ENCODE measurements around the gene SCCPDH. TPM values are rescaled to one million over a fixed set of nuclear protein-coding genes. Genes with fewer than 3 reads are reported as not detected.
"Not testable (repeated sequence)": the region's sequence is repeated elsewhere in the genome, so short reads cannot be mapped to it uniquely, and the experiment has no call there.

SCCPDH gene
- total RNA-seq, 2 experiments from 2014 or later = 21.5 to 22.5 TPM

- H3K4me3 Mint-ChIP-seq; intact Hi-C loops (cut with micrococcal nuclease); H3K4me1 Mint-ChIP-seq (ENCODE audit: low read depth); H3K27me3 Mint-ChIP-seq; H3K27ac Mint-ChIP-seq; POLR2A ChIA-PET; DNase-seq; CTCF ChIA-PET: not testable (repeated sequence)
- H3K9me3 Mint-ChIP-seq = peaks cover 25% of the 10 kb centered on the region
- H3K36me3 Mint-ChIP-seq = peaks cover 60% of the 10 kb centered on the region
These were observed 7.7 kb downstream of the SCCPDH start for GRCh38 chr1:246731873-246732272.

DNA sequence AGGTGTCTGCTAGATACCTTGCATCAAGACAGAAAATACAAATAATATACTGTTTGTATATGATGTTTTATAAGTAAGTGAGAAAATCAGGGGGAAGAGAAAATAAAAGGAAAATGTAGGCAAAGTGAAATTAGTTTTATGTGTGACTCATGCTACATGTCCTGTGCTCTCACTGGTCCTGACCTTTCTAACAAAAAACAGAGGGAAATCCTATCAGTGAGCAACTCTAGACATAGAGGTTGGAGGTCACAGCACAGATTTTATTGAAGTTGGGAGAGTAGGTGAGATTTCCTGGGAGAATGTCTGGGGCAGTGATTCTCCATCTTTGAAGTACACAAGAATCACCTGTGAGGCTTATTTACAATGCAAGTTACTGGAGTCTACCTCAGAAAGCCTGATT is 9.5 kb downstream of the SCCPDH start:
- peaks cover 51% of the 10 kb centered on the region for H3K36me3 Mint-ChIP-seq
- H3K27ac Mint-ChIP-seq = no peak overlapping the region
- no peaks in the 10 kb centered on the region for H3K27me3 Mint-ChIP-seq
- CTCF ChIA-PET = no interaction called here
- intact Hi-C loops (cut with micrococcal nuclease) = no loop called here
- no peaks in the 10 kb centered on the region for H3K4me1 Mint-ChIP-seq (ENCODE audit: low read depth)
- no peak for DNase-seq
- POLR2A ChIA-PET = no interaction called here
- H3K4me3 Mint-ChIP-seq = no peak overlapping the region
- peaks cover 14% of the 10 kb centered on the region for H3K9me3 Mint-ChIP-seq

DNA sequence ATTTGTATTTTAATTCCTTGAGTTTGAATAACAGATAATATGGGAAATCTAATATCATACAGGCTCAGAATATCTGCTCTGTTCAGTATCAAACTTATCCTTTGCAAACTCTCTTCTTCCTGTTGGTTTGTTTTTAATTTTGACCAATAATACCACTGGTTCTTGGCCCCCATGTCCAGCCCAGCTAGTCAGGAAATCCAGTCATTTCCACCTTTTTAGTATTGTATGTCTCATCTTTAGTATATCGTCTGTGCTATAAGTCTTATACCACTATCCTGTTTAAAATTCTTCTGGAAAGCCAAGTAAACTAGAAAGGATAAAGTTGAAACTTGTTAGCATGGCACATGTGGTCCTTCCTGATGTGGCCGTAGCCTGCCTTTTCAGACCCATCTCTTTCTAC is 10.7 kb downstream of the SCCPDH start:
- ChIA-PET CTCF (no interaction called here), POLR2A (no interaction called here)
- Mint-ChIP-seq H3K36me3 (peaks cover 46% of the 10 kb centered on the region), H3K27ac (no peak overlapping the region), H3K4me1 (ENCODE audit: low read depth) (no peaks in the 10 kb centered on the region), H3K27me3 (no peaks in the 10 kb centered on the region), H3K4me3 (no peak overlapping the region), H3K9me3 (peaks cover 10% of the 10 kb centered on the region)
- intact Hi-C loops (cut with micrococcal nuclease) = no loop called here
- DNase-seq = no peak

- H3K4me1 Mint-ChIP-seq (ENCODE audit: low read depth) = no peaks in the 10 kb centered on the region
- no peak overlapping the region for H3K27ac Mint-ChIP-seq
- intact Hi-C loops (cut with micrococcal nuclease) = no loop called here
- ChIA-PET CTCF (no interaction called here), POLR2A (no interaction called here)
- DNase-seq = no peak
- no peak overlapping the region for H3K4me3 Mint-ChIP-seq
- peaks cover 39% of the 10 kb centered on the region for H3K36me3 Mint-ChIP-seq
- peaks cover 9% of the 10 kb centered on the region for H3K9me3 Mint-ChIP-seq
- H3K27me3 Mint-ChIP-seq = no peaks in the 10 kb centered on the region
These were observed 11.5 kb downstream of the SCCPDH start for GRCh38 chr1:246735735-246736134.

GRCh38 chr1:246742396-246742795 is 18.2 kb downstream of the SCCPDH start:
- DNase-seq = no peak
- intact Hi-C loops (cut with micrococcal nuclease) = no loop called here
- H3K36me3 Mint-ChIP-seq = peaks cover 36% of the 10 kb centered on the region
- ChIA-PET CTCF (no interaction called here), POLR2A (no interaction called here)
- peaks cover 21% of the 10 kb centered on the region for H3K9me3 Mint-ChIP-seq
- H3K27ac Mint-ChIP-seq = no peak overlapping the region
- no peaks in the 10 kb centered on the region for H3K27me3 Mint-ChIP-seq
- H3K4me1 Mint-ChIP-seq (ENCODE audit: low read depth) = no peaks in the 10 kb centered on the region
- H3K4me3 Mint-ChIP-seq = no peak overlapping the region

- Mint-ChIP-seq H3K36me3 (peaks cover 22% of the 10 kb centered on the region), H3K9me3 (peaks cover 11% of the 10 kb centered on the region)
- DNase-seq; H3K27me3 Mint-ChIP-seq; CTCF ChIA-PET; H3K4me1 Mint-ChIP-seq (ENCODE audit: low read depth); H3K4me3 Mint-ChIP-seq; intact Hi-C loops (cut with micrococcal nuclease); POLR2A ChIA-PET; H3K27ac Mint-ChIP-seq: not testable (repeated sequence)
These were observed 21.9 kb downstream of the SCCPDH start for GRCh38 chr1:246746155-246746554.

DNA sequence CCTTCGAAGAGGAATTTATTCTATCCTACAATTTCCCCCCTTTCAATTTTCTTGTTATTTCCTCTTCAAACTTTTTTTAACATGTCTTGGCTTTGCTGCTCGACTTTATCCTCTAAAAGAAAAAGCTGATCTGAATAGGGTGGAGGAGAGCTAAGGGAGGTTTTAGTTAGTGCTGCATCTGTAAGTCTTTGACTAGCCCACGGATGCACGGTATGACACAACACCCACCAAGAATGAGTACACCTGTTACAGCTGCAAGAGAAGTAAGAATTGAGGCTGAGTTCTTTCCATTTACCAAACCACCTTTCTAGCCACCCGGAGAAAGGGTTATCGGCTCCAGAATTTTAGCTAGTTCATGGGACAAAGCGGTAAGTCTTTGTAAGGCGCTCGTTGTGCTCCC is 23.8 kb downstream of the SCCPDH start:
- no peak overlapping the region for H3K4me3 Mint-ChIP-seq
- no peaks in the 10 kb centered on the region for H3K27me3 Mint-ChIP-seq
- no peaks in the 10 kb centered on the region for H3K4me1 Mint-ChIP-seq (ENCODE audit: low read depth)
- H3K9me3 Mint-ChIP-seq = no peaks in the 10 kb centered on the region
- H3K27ac Mint-ChIP-seq = no peak overlapping the region
- peaks cover 5% of the 10 kb centered on the region for H3K36me3 Mint-ChIP-seq
- no peak for DNase-seq
- POLR2A ChIA-PET = no interaction called here
- intact Hi-C loops (cut with micrococcal nuclease) = no loop called here
- CTCF ChIA-PET = no interaction called here

GRCh38 chr1:246748867-246749266 is 24.7 kb downstream of the SCCPDH start:
- no peaks in the 10 kb centered on the region for H3K9me3 Mint-ChIP-seq
- intact Hi-C loops (cut with micrococcal nuclease) = no loop called here
- no peak overlapping the region for H3K4me3 Mint-ChIP-seq
- no peak for DNase-seq
- ChIA-PET CTCF (interaction anchor here (0.9 to 1.5 kb wide), 2 partner anchors 217 to 251 kb away, joined by 3 to 4 read pairs; no protein-coding TSS in a partner anchor), POLR2A (no interaction called here)
- no peaks in the 10 kb centered on the region for H3K4me1 Mint-ChIP-seq (ENCODE audit: low read depth)
- H3K27ac Mint-ChIP-seq = no peak overlapping the region
- peaks cover 2% of the 10 kb centered on the region for H3K36me3 Mint-ChIP-seq
- H3K27me3 Mint-ChIP-seq = no peaks in the 10 kb centered on the region

DNA sequence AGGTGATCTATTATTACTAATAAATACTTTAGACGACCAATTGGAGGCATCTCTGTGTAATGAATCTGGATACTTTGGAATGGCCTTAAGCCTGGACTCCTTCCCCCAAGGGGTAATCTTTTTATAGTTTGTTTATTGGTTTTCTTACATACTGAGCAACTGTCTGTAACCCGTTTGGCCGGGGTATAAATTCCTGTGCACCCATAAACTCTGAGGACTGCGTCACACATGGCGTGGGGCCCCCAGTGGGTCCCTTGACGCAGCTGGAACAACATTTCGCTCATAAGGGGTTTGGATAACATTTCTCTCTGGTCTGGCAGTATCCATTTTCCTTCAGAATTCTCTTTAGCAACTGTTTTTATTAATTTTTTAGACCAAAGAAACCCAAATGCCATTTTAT is 26.5 kb downstream of the SCCPDH start:
- Mint-ChIP-seq H3K36me3 (no peaks in the 10 kb centered on the region), H3K4me1 (ENCODE audit: low read depth) (no peaks in the 10 kb centered on the region), H3K4me3 (no peak overlapping the region), H3K27ac (no peak overlapping the region), H3K27me3 (no peaks in the 10 kb centered on the region), H3K9me3 (no peaks in the 10 kb centered on the region)
- intact Hi-C loops (cut with micrococcal nuclease) = loop anchor here (10.0 kb wide), 1 partner anchor 1596 kb away; the partner anchor contains the start of gene KIF26B
- ChIA-PET POLR2A (no interaction called here), CTCF (no interaction called here)
- no peak for DNase-seq

GRCh38 chr1:246753670-246754535 is 29.7 kb downstream of the SCCPDH start:
- DNase-seq = peak; percentile 71
- intact Hi-C loops (cut with micrococcal nuclease) = loop anchor here (1.0 to 10.0 kb wide), 4 partner anchors 55 to 1599 kb away; partner anchors contain the start of gene KIF26B
- Mint-ChIP-seq H3K27ac (no peak overlapping the region), H3K9me3 (no peaks in the 10 kb centered on the region), H3K4me3 (no peak overlapping the region), H3K36me3 (no peaks in the 10 kb centered on the region), H3K4me1 (ENCODE audit: low read depth) (no peaks in the 10 kb centered on the region), H3K27me3 (no peaks in the 10 kb centered on the region)
- POLR2A ChIA-PET = no interaction called here
- CTCF ChIA-PET = interaction anchor here (0.6 to 1.1 kb wide), 6 partner anchors 12 to 250 kb away, joined by 3 to 4 read pairs (median 3); no protein-coding TSS in a partner anchor

DNA sequence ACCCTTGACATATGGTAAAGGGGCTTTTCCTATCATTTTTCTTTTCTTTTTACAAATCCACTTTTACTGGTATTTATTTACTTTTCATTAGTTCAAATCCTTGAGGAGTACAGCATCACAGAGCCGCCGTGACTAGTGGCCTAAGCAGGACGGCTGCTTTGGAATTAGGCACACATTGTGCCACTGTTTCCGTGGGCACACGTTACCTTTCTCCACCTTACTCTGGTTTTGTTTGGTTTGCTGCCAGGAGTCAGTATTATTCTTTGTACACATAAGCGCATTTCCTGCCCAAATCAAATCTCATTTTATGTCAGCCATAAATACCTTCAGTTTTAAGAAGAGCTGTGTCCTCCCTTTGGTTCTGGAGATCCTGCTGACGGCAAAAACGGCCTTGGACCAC is 31.2 kb downstream of the SCCPDH start:
- no peaks in the 10 kb centered on the region for H3K9me3 Mint-ChIP-seq
- no peak for DNase-seq
- H3K4me3 Mint-ChIP-seq = no peak overlapping the region
- peaks cover 1% of the 10 kb centered on the region for H3K36me3 Mint-ChIP-seq
- H3K4me1 Mint-ChIP-seq (ENCODE audit: low read depth) = no peaks in the 10 kb centered on the region
- H3K27me3 Mint-ChIP-seq = no peaks in the 10 kb centered on the region
- CTCF ChIA-PET = interaction anchor here (0.6 to 1.0 kb wide), 2 partner anchors 62 to 66 kb away, joined by 3 read pairs; no protein-coding TSS in a partner anchor
- no peak overlapping the region for H3K27ac Mint-ChIP-seq
- intact Hi-C loops (cut with micrococcal nuclease) = loop anchor here (2.0 to 10.0 kb wide), 2 partner anchors 67 to 1601 kb away; partner anchors contain the start of gene KIF26B
- POLR2A ChIA-PET = no interaction called here

GRCh38 chr1:246760422-246761347 is 36.5 kb downstream of the SCCPDH start:
- no peaks in the 10 kb centered on the region for H3K9me3 Mint-ChIP-seq
- no peaks in the 10 kb centered on the region for H3K27me3 Mint-ChIP-seq
- H3K36me3 Mint-ChIP-seq = peaks cover 13% of the 10 kb centered on the region
- CTCF ChIA-PET = no interaction called here
- intact Hi-C loops (cut with micrococcal nuclease) = no loop called here
- H3K4me3 Mint-ChIP-seq = no peak overlapping the region
- H3K4me1 Mint-ChIP-seq (ENCODE audit: low read depth) = no peaks in the 10 kb centered on the region
- POLR2A ChIA-PET = no interaction called here
- no peak overlapping the region for H3K27ac Mint-ChIP-seq
- DNase-seq = no peak

Measured in activated CD4-positive, alpha-beta memory T cell treated with anti-CD3 and anti-CD28 coated beads for 36 hours (primary cell).